Stimulated activated CD4-positive, alpha-beta T cell treated with anti-CD3 and anti-CD28 coated beads, TNF-alpha, amount 100 ng/mL, for 48 hours (primary cell): ENCODE results near the gene DNAH1.

Experiments
- DNase-seq, 3 donors: peaks; one replicate each; pipeline ENCODE4 v3.0.0-alpha.2; 2020; ENCODE audit warnings: low read depth in 3 of 3

Gene DNAH1

GRCh38 chr3:52433996-52434479, 117.9 kb downstream of the DNAH1 start:
- DNase-seq, result no peak

- no peak for DNase-seq
Observed at GRCh38 chr3:52434491-52435115, 118.5 kb downstream of the DNAH1 start.

- no peak for DNase-seq
Observed at GRCh38 chr3:52435246-52436101, 119.4 kb downstream of the DNAH1 start.

- DNase-seq, result no peak
Observed at GRCh38 chr3:52436500-52437149, 120.5 kb downstream of the DNAH1 start.

GRCh38 chr3:52437326-52438103, 121.4 kb downstream of the DNAH1 start:
- DNase-seq, result no peak

- DNase-seq, result no peak
Observed at GRCh38 chr3:52438104-52438376, 121.9 kb downstream of the DNAH1 start.

GRCh38 chr3:52438579-52439425, 122.7 kb downstream of the DNAH1 start:
- no peak for DNase-seq

GRCh38 chr3:52439426-52440248, 123.5 kb downstream of the DNAH1 start:
- no peak for DNase-seq

- DNase-seq, result no peak
Observed at GRCh38 chr3:52440249-52440551, 124.1 kb downstream of the DNAH1 start.

- no peak for DNase-seq
Observed at GRCh38 chr3:52440671-52441070, 124.6 kb downstream of the DNAH1 start.

GRCh38 chr3:52441091-52441771, 125.1 kb downstream of the DNAH1 start:
- DNase-seq, result no peak

GRCh38 chr3:52441772-52442332, 125.7 kb downstream of the DNAH1 start:
- no peak for DNase-seq

- DNase-seq, result no peak
Observed at GRCh38 chr3:52442409-52443267, 126.5 kb downstream of the DNAH1 start.

GRCh38 chr3:52443268-52443610, 127.1 kb downstream of the DNAH1 start:
- DNase-seq, result no peak

GRCh38 chr3:52443791-52444687, 127.9 kb downstream of the DNAH1 start:
- no peak for DNase-seq

- peak; percentile 52 to 76 (median 68) for DNase-seq
Observed at GRCh38 chr3:52444860-52445793, 129.0 kb downstream of the DNAH1 start, which contains the start of gene SEMA3G. Gene SEMA3G (minus strand): TSS chr3:52445103. CDS start chr3:52445027, 76 bp downstream.
